AG10803 (cell line): Measurements from ENCODE around the gene N4BP3.
A peak's percentile ranks its signal among the peaks of the same experiment; 100 is the strongest.

Source experiments
- DNase-seq: peaks from one replicate; pipeline ENCODE4 v3.0.0; 2010; ENCODE audit warnings: low read depth
- H3K4me3 ChIP-seq: 2 replicates; pipeline ENCODE4 v1.5.1; 2011; ENCODE audit warnings: mild to moderate bottlenecking, low read length, control low read depth
- CTCF ChIP-seq: conservative IDR thresholded peaks from 2 replicates; pipeline ENCODE4 v1.5.1; 2011; ENCODE audit warnings: mild to moderate bottlenecking, low read length, control low read depth, inconsistent platforms

Gene N4BP3

GRCh38 chr5:178143246-178143645 is 29.9 kb downstream of the N4BP3 start:
- H3K4me3 ChIP-seq: no peak overlapping the region
- no peak for DNase-seq
- no peak for TF ChIP-seq CTCF

DNA sequence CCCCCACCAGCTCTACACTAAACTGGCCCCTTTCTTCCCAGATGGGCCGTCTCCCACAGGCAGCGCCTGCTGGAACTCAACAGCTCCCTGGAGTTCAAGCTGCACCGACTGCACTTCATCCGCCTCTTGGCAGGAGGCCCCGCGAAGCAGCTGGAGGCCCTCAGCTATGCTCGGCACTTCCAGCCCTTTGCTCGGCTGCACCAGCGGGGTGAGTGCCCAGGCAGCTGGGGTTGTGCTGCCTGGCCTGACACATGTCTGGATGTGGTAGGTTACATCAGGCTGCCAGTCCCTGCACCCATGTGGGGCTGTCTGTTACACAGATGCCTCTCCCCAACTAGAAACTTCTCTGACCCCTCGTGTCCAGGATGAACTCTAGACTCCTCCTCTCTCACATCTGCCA is 30.6 kb downstream of the N4BP3 start:
- peak; percentile 76 for DNase-seq

GRCh38 chr5:178145965-178146820 is 32.9 kb downstream of the N4BP3 start:
- DNase-seq: peak; percentile 26
- no peak overlapping the region for H3K4me3 ChIP-seq
- TF ChIP-seq CTCF: peak; percentile 67

More for the DNA sequence above, 30.6 kb downstream of the N4BP3 start:
- TF ChIP-seq CTCF: no peak
- no peak overlapping the region for H3K4me3 ChIP-seq

- TF ChIP-seq CTCF: no peak
- DNase-seq: no peak
- no peak overlapping the region for H3K4me3 ChIP-seq
Measured at GRCh38 chr5:178147406-178147805, 34.1 kb downstream of the N4BP3 start.

- DNase-seq: peak; percentile 12
- TF ChIP-seq CTCF: no peak
- H3K4me3 ChIP-seq: no peak overlapping the region
Measured at GRCh38 chr5:178149199-178149932, 36.0 kb downstream of the N4BP3 start.

- DNase-seq: no peak
- TF ChIP-seq CTCF: no peak
- no peak overlapping the region for H3K4me3 ChIP-seq
Measured at GRCh38 chr5:178150977-178151734, 37.8 kb downstream of the N4BP3 start.
